Activated CD8-positive, alpha-beta memory T cell treated with anti-CD3 and anti-CD28 coated beads, Interleukin-2, amount 50 U/mL, for 4 hours (primary cell): ENCODE results near the gene EPHA4.
A peak's percentile ranks its signal among the peaks of the same experiment; 100 is the strongest.
"Not testable (repeated sequence)": the region's sequence is repeated elsewhere in the genome, so short reads cannot be mapped to it uniquely, and the experiment has no call there.

ENCODE experiments used
- DNase-seq: peaks from one replicate; pipeline ENCODE4 v3.0.0-alpha.2; 2020

EPHA4 gene

GRCh38 chr2:221532641-221533040 is 39.5 kb downstream of the EPHA4 start:
- no peak for DNase-seq

- no peak for DNase-seq
Measured at GRCh38 chr2:221530653-221531037, 41.5 kb downstream of the EPHA4 start.

- DNase-seq, result no peak
Measured at GRCh38 chr2:221529943-221530652, 42.0 kb downstream of the EPHA4 start.

- no peak for DNase-seq
Measured at GRCh38 chr2:221529177-221529942, 42.7 kb downstream of the EPHA4 start.

GRCh38 chr2:221527776-221528309 is 44.3 kb downstream of the EPHA4 start:
- no peak for DNase-seq

GRCh38 chr2:221524158-221524557 is 47.9 kb downstream of the EPHA4 start:
- no peak for DNase-seq

GRCh38 chr2:221521233-221521845 is 50.8 kb downstream of the EPHA4 start:
- DNase-seq, result no peak

GRCh38 chr2:221518935-221519625 is 53.0 kb downstream of the EPHA4 start:
- no peak for DNase-seq

- no peak for DNase-seq
Measured at GRCh38 chr2:221518201-221518934, 53.7 kb downstream of the EPHA4 start.

- peak; percentile 58 for DNase-seq
Measured at GRCh38 chr2:221517696-221518151, 54.4 kb downstream of the EPHA4 start.

GRCh38 chr2:221517146-221517695 is 54.9 kb downstream of the EPHA4 start:
- DNase-seq, result no peak

- DNase-seq, result no peak
Measured at GRCh38 chr2:221515864-221516263, 56.2 kb downstream of the EPHA4 start.

GRCh38 chr2:221514305-221515040 is 57.6 kb downstream of the EPHA4 start:
- no peak for DNase-seq

- DNase-seq, result no peak
Measured at GRCh38 chr2:221513232-221513631, 58.9 kb downstream of the EPHA4 start.

- not testable (repeated sequence) for DNase-seq
Measured at GRCh38 chr2:221511325-221511724, 60.8 kb downstream of the EPHA4 start.

- DNase-seq, result no peak
Measured at GRCh38 chr2:221506469-221506868, 65.6 kb downstream of the EPHA4 start.

GRCh38 chr2:221505605-221506004 is 66.5 kb downstream of the EPHA4 start:
- no peak for DNase-seq

GRCh38 chr2:221504905-221505304 is 67.2 kb downstream of the EPHA4 start:
- DNase-seq, result no peak

GRCh38 chr2:221503965-221504364 is 68.1 kb downstream of the EPHA4 start:
- DNase-seq, result no peak

GRCh38 chr2:221502270-221503010 is 69.7 kb downstream of the EPHA4 start:
- no peak for DNase-seq
